ENCODE results near the gene FAM222B.
"Not testable (repeated sequence)": the region's sequence is repeated elsewhere in the genome, so short reads cannot be mapped to it uniquely, and the experiment has no call there.

The FAM222B gene

DNA sequence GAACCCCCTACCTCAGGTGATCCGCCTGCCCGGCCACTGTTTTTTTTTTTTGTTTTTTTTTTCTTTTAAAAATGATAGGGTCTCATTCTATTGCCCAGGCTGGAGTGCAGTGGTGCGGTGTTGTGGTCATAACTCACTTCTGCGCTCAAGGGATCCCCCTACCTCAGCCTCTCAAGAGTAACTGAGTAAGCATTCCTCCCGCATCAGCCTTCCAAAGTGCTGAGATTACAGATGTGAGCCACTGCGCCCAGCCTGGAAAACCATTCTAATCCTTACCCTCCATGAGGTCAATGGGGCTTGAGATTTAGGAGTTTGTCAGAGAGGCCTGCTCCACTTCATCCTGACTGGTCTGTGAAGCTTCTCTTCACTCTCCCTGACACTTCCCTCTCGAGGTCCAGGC, 24.7 kb upstream of the FAM222B start:
- DNase-seq, result no peak

DNA sequence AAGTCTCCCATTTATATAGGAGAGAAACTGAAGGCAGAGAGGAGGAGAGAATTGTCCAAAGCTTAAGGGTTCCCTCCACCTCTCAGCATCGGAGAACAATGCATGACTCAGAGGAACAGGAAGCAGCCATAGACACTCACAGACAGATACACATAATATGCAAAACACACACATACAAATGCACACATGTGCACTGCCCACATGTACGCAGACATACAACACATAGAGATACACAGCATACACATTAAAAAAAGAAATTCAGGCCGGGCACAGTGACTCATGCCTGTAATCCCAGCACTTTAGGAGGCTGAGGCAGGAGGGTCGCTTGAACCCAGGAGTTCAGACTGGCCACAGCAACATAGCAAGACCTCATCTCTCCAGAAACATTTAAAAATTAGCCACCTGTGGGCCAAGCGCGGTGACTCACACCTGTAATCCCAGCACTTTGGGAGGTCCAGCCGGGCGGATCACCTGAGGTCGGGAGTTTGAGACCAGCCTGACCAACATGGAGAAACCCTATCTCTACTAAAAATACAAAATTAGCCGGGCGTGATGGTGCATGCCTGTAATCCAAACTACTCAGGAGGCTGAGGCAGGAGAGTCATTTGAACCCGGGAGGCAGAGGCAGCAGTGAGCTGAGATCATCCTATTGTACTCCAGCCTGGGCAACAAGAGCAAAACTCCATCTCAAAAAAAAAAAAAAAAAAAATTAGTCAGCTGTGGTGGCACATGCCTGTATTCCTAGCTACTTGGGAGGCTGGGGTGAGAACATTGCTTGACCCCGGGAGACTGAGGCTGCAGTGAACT, 23.6 kb upstream of the FAM222B start:
- no peak for DNase-seq

DNA sequence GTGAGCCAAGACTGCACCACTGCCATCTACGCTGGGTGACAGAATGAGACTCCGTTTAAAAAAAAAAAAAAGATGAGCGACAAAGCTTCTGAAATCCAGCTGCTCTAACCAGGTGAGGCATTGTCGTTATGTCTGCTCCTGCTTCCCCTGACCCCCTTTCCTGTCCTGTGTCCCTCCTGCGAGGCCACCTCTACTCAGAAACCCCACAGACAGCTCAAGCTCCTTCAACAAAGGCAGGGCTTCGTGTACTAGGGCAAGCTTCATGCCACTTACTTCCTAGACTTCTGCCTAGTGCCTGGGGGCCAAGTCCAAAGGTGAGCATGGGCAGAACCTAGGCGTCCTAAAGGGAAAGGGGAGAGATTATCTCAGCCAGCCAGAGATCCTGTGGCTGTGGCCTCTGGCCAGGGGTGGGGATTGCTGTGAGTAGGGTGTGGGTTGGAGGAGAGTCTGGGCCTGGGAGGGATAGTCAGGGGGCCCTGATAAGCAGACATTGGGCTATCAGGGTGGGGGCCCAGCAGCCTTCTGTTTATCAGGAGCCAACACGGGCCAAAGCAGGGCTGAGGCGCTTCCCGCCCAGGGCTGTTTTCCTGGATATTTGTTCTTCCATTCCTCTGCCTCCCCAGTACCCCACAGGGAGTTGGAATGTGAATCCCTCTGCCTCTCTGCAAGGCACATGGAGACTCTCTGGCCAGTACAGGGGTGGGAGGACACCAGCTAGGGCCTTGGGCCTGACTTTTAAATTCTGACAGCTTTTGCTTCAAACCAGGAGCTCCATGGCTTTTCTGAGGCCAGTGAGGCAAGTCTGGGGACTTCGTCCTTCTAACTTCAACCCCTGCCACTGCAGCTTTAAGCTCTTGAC, 22.6 kb upstream of the FAM222B start:
- no peak for DNase-seq

DNA sequence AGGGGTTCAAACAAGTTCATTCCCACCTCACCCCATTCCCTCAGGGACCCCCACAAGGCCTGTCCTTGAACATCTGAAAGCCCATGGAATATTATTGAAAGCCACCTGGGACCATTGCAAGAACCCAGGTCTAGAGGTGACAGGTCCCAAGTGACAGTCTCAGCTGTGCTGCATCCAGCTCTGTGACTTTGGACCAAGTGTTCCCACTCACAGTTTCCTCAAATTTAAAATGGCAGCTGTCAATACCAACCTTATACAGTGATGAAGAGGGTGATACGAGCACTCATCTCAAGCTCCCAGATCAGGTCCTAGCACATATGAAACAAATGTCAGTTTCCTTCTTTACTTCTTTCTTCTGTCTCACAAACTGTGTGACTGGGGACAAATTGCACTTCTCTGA, 21.4 kb upstream of the FAM222B start:
- no peak for DNase-seq

DNA sequence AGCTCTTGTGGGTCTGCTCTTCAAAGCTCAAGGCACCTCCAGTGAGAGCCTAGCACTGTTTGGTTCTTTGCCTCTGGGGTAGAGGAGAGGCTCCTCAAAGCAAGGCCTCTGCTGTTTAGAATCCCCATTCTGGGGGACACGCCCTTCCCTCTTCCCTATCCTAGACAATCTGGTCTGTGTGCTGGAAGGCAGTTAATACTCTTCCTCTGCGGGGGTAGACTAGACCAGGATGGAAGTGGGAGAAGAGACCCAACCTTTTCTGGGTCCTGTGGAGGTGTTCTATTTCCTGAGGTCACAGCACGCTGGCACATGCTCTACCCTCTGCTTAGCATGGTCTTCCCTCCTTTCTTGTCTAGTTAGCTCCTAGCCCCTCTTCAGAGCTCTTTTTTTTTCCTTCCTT, 20.0 kb upstream of the FAM222B start:
- no peak for DNase-seq

DNA sequence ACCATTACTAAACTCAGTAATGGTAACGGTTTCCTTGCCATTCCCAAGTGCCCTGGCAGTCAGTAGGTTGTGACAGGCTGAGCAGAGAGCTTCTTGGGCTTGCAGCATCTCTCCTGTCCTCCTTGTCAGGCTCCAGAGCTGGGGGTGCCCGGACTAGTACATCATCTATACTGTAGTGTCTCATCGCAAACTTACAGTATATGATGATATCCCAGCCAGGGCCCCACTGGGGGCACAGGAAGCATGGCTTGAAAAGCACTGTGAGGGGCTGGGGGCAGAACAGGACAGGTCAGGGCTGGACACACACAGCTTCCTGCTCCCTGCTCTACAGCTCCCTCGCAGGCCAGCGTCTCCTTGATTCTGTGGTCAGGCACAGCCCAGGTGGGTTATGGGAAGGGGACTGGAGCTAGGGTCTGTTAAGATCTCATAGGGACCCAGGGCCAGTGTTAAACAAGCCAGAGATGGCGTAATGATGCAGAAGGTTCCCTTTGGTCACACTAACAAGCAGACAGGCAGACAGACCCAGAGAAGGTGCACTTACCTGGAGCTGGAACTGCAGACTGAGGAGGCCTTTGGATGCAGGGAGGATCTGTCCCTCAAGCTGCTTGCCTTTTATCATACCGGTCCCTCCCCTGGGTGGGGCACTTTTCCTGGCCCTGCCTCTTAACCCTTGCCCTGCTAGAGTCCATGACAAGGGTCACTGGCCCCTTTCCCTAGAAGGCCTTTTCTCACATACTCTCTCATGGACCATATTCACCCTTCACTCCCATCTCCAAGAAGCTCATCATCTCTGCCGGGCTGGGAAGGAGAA, 19.0 kb upstream of the FAM222B start:
- no peak for DNase-seq

DNA sequence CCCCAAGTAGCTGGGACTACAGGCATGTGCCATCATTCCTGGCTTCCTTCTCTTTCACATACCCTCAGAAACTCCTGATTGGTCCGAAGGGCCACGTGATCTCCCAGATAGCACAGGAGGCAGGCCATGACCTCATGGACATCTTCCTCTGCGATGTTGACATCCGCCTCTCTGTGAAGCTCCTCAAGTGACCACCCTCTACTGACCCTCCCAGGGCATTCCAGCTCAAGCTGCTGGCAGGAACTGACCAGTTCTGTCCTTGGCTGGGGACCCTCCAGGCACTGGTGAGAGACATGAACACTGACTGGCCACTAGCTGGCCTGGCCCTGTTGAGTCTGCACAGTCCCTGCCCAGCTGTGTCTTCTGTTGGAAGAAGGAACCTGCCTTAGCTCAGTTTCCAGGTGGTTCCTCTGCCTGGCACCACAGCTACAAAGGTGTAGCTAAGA, 17.8 kb upstream of the FAM222B start:
- DNase-seq, result no peak

DNA sequence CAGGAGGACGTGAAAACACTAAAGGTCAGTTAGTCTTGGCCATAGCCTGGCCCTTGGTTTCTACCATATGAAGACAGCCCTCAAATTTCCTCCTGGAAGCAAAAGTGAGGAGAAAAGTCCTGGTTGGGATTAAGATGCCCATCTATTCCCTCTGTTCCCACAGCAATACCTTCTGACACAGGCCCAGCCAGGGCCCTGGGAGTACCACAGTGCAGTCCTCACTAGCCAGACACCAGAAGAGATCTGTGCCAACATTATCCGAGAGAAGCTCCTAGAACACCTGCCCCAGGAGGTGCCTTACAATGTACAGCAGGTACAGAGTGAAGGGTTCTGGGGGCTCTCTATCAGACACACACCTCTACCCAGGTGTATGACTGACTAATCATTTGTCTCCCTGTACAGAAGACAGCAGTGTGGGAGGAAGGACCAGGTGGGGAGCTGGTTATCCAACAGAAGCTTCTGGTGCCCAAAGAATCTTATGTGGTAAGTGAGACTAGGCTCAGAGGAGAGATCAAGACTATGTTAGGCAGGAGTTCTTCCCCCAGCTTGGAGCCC, 16.3 kb upstream of the FAM222B start:
- DNase-seq, result no peak

DNA sequence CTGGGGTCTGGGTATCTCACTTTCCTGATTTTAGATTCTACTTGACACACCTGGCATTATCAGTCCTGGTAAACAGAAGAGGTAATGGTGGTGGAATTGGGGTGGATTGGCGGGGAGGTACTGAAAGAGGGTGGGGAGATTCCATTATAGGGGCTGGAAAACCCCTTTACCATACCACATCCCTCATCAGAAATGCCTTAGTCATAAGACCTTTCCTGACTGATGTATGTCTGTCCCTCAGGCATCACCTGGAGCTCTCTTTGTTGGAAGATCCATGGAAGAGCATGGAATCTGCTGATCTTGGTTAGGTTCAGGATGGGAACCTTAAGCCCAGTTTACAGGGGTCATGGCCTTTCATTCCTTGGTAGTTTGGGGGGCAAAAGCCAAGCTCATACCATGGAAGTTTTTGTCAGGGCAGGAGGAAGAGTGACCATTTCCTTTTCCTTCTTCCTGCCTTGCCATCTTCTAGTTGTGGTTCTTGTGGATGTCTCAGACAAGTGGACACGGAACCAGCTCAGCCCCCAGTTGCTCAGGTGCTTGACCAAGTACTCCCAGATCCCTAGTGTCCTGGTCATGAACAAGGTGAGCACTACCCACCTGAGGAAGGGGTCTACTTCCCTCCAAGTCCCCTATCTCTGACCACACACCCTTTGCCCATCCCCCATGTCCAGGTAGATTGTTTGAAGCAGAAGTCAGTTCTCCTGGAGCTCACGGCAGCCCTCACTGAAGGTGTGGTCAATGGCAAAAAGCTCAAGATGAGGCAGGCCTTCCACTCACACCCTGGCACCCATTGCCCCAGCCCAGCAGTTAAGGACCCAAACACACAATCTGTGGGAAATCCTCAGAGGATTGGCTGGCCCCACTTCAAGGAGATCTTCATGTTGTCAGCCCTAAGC, 15.6 kb upstream of the FAM222B start:
- DNase-seq, result no peak

DNA sequence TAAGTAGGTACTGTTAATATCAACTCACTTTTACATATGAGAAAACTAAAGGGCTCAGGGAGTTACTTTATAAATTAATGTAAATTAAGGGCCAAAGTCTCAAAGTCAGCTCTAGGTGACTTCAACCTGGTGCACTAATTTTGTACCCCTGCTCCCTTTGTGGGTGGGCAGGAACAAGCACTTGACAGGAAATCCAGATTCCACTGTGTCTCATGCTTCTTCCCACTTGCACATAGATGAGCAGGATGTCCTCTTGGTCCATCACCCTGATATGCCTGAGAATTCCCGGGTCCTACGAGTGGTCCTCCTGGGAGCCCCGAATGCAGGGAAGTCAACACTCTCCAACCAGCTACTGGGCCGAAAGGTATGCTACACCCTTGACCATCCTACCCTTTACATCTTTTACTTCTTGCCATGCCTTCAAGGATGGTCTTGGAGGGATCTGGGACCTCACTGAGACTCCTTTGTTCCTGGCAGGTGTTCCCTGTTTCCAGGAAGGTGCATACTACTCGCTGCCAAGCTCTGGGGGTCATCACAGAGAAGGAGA, 13.5 kb upstream of the FAM222B start:
- no peak for DNase-seq

DNA sequence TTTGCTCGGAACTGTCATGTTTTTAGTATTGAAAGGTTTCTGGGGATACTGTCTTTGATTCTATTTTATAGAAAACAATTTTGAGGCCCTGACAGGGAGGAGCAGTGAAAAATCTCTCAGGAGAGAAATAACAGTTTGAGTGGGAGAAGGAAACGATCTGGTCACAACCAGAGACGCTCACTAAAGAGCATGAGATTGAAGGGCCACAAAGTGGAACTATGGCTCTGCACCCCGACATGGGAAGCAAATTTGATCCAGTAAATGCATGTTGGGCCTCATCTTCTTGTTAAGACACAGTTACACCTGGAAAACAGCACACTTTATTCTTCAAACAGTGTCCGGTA, 12.7 kb upstream of the FAM222B start:
- DNase-seq, result no peak

DNA sequence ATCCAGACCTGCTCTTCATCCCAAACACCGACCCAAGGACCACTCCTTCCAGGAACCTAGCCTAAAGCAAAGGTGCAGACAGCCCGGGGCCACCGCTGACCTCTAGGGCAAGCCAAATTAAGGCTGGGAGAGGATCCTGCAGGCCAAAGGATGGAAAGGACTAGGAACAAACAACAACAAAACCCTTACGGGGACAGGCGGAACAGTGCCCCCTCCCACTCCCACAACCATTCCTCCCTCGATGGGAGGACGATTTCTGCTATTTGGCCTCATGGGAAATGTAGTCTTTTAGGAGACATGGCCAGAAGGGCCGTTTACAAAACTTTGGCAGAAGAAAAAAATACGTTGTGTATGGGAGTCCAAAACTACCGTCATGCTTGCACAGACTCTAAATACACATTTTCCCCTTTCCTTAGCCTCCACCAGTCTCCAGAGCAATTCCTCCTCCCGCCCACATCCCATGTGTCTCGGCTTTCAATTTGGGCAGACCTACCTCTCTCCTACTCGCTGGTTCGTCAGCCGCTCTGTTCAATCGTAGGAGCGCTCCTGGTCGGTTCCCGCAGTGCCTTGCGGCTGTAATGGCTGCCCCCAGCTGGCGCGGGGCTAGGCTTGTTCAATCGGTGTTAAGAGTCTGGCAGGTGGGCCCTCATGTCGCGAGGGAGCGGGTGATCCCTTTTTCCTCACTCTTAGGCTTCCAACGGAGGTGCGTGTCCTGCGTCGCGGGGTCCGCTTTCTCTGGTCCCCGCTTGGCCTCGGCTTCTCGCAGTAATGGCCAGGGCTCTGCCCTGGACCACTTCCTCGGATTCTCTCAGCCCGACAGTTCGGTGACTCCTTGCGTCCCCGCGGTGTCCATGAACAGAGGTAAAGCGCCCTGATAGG, 12.1 kb upstream of the FAM222B start, which contains the start of gene ERAL1:
Gene ERAL1, plus strand, starts transcription at position 560 of the 879 bp plus-strand sequence. Its CDS starts 19 bp downstream, at position 579.
- peak; percentile 94 for DNase-seq

DNA sequence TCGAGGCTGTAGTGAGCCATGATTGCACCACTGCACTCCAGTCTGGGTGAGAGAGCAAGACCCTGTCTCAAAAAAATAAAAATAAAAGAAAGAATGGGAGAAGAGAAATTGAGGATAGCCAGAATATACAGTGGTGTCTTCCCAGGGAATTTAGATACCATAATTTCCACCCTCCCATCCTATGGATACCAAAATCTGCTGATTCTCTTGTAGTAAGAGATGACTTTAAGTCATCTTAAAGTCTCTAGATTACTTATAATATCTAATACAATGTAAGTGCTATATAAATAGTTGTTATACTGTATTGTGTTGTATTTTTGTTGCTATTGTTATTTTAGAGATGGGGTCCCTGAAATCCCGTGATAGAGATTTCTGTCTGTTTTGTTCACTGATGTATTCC, 10.7 kb upstream of the FAM222B start:
- no peak for DNase-seq

DNA sequence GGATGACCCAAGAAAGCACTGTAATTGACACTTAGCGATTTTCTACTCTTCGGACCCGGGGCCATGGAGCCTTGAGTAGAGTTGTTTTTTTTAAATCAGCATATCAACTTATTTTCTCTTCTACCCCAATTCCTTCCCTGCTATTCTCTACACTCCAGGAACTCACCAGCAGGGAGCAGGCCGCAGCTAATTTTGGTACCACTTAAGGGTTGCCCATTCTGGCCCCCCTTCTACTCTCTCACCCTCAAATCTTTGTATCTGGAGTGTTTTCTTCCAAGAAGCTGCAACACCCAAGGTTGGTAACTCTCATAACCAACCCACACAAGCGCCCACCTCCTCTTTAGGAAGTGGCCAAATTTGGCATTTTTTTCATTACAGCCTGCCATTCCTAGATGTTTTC, 6.7 kb upstream of the FAM222B start:
- no peak for DNase-seq

DNA sequence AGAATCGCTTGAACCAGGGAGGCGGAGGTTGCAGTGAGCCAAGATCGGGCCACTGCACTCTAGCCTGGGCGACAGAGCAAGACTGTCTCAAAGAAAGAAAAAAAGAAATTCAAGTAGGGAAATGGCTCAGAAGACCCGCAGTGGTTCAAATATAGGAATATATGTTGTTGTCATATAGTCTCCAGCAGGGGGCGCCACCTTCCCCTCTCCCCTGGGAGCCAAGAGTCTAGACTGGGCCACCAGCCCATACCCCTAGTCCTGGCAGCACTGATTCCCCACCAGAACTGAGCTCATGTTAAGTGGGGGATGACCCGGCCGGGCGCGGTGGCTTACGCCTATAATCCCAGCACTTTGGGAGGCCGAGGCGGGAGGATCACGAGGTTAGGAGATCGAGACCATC, 6.1 kb upstream of the FAM222B start:
- DNase-seq, result not testable (repeated sequence)

DNA sequence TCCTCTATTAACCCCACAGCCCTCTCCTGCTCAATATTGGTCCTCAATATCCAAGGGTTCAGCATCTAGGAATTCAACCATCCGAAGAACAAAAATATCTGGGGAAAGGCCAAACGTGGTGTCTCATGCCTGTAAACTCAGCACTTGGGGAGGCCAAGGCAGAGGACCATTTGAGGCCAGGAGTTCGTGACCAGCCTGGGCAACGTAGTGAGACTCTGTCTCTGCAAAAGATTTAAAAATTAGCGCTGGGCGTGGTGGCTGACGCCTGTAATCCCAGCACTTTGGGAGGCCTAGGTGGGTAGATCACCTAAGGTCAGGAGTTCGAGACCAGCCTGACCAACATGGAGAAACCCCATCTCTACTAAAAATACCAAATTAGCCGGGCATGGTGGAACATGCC, 4.1 kb upstream of the FAM222B start:
- not testable (repeated sequence) for DNase-seq

DNA sequence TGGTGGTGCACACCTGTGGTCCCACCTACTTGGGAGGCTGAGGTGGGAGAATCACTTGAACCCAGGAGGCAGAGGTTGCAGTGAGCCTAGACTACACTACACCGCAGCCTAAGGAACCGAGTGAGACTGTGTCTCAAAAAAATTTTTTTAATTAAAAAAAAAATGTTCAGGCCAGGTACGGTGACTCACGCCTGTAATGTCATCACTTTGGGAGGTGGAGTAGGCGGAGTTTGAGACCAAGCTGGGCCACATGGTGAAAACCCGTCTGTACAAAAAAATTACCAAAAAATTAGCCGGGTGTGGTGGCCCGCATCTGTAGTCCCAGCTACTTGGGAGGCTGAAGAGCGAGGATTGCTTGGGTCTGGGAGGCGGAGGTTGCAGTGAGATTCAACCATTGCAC, 3.6 kb upstream of the FAM222B start:
- no peak for DNase-seq

DNA sequence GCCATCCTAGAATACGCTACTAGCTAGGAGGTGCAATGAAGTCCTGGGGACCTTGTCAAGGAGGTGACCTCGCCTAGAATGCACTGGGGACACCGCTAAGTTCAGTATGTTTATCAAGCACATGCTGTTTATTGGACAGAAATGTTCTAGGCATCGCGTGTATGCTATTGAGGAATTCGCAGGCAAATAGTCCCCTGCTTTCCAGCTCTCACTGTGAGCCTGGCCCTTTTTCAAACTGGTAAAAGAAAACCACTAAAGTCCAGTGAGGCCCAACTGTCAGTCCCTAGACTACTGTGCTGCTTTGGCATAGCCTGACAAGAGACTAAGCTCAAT, 1.2 kb upstream of the FAM222B start:
- no peak for DNase-seq

DNA sequence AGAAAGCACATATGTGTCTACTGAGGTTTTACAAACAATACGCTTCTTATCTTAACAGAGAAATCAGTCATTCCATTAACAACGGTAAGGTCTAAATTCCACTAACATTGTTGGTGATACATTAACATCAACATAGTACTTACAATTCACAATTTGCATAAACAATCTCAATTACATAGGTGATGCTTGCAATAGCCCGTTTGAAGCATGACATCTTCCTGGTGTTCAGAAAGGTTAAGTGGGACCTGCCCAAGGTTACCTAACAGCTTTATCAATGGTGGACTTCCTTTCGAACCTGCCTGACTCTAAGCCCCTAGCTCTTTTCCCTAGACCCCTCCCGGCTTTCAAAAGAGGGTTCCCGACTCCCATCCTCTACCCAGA, 699 bp downstream of the FAM222B start:
- no peak for DNase-seq

DNA sequence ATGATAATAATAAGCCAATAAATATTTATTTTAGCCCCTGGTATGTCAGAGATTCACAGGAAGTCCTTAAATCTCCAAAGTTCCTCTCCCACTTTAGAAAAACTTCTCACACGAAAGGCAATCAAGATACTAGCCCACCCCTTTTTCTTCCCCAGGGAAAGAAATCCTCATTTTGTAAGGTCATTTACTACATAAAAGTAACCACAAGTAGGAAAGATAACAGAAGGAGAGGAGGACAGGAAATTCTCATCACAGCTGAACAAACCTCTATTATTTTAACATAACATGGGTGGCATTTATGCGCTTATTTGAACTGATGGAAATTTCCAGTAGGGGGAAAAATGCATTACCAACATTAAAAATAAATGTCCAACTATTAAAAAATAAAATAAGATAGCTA, 3.4 kb downstream of the FAM222B start:
- DNase-seq, result no peak

DNA sequence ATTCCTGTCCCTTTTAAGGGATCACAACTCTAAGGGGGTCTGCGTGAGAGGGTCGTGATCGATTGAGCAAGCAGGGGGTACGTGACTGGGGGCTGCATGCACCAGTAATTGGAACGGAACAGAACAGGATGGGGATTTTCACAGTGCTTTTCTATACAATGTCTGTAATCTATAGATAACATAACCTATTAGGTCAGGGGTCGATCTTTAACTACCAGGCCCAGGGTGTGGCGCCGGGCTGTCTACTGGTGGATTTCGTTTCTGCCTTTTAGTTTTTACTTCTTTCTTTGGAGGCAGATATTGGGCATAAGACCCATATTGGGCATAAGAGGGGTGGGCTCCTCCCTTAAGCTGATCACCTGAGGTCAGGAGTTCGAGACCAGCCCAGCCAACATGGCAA, 6.0 kb downstream of the FAM222B start:
- not testable (repeated sequence) for DNase-seq

Measured in right hindlimb (tissue), 1 donor.